BE2C (cell line): ENCODE results near the gene CDC123.

Source experiments
- DNase-seq: peaks from one replicate; pipeline ENCODE4 v3.0.0-alpha.2; 2020
- H3K27me3 ChIP-seq: fragments of 250-450 bp; sonication (Bioruptor Pico); 2 replicates; pipeline ENCODE4 v1.5.1; 2020; ENCODE audit warnings: mild to moderate bottlenecking
- H3K36me3 ChIP-seq: fragments of 250-450 bp; sonication (Bioruptor Pico); 2 replicates; pipeline ENCODE4 v1.5.1; 2020; ENCODE audit warnings: mild to moderate bottlenecking
- H3K4me1 ChIP-seq: fragments of 250-450 bp; sonication (Bioruptor Pico); 2 replicates; pipeline ENCODE4 v1.5.1; 2020
- H3K4me3 ChIP-seq: 2 replicates; pipeline ENCODE4 v1.5.1; 2011; ENCODE audit warnings: low read depth, low read length
- H3K9me3 ChIP-seq: fragments of 250-450 bp; sonication (Bioruptor Pico); 2 replicates; pipeline ENCODE4 v1.5.1; 2020
- CTCF ChIP-seq: IDR thresholded peaks from 2 replicates; pipeline ENCODE4 v1.5.1; 2012; ENCODE audit warnings: mild to moderate bottlenecking, low read depth, low read length

Gene CDC123

GRCh38 chr10:12177642-12178041, 18.3 kb upstream of the CDC123 start:
- Histone ChIP-seq H3K4me3 (no peak overlapping the region), H3K27me3 (no peaks in the 10 kb centered on the region), H3K9me3 (no peaks in the 10 kb centered on the region), H3K4me1 (no peaks in the 10 kb centered on the region), H3K36me3 (peaks cover 42% of the 10 kb centered on the region)
- no peak for DNase-seq
- no peak for TF ChIP-seq CTCF

- TF ChIP-seq CTCF, result no peak
- DNase-seq, result no peak
- no peaks in the 10 kb centered on the region for H3K27me3 ChIP-seq
- H3K4me3 ChIP-seq, result no peak overlapping the region
- H3K9me3 ChIP-seq, result no peaks in the 10 kb centered on the region
- H3K36me3 ChIP-seq, result peaks cover 40% of the 10 kb centered on the region
- no peaks in the 10 kb centered on the region for H3K4me1 ChIP-seq
These were observed 16.3 kb upstream of the CDC123 start for GRCh38 chr10:12179606-12180170.

- H3K36me3 ChIP-seq, result peaks cover 44% of the 10 kb centered on the region
- no peaks in the 10 kb centered on the region for H3K27me3 ChIP-seq
- TF ChIP-seq CTCF, result 0 out of 2 replicates have a peak, but pooled peaks have one; percentile 9
- no peak overlapping the region for H3K4me3 ChIP-seq
- no peaks in the 10 kb centered on the region for H3K9me3 ChIP-seq
- no peak for DNase-seq
- no peaks in the 10 kb centered on the region for H3K4me1 ChIP-seq
These were observed 15.6 kb upstream of the CDC123 start for GRCh38 chr10:12180221-12180974.

GRCh38 chr10:12181065-12181775, 14.8 kb upstream of the CDC123 start:
- DNase-seq, result no peak
- Histone ChIP-seq H3K36me3 (peaks cover 49% of the 10 kb centered on the region), H3K4me3 (no peak overlapping the region), H3K4me1 (no peaks in the 10 kb centered on the region), H3K9me3 (no peaks in the 10 kb centered on the region), H3K27me3 (no peaks in the 10 kb centered on the region)
- no peak for TF ChIP-seq CTCF

- no peaks in the 10 kb centered on the region for H3K9me3 ChIP-seq
- TF ChIP-seq CTCF, result no peak
- no peak for DNase-seq
- H3K4me3 ChIP-seq, result no peak overlapping the region
- peaks cover 37% of the 10 kb centered on the region for H3K36me3 ChIP-seq
- H3K27me3 ChIP-seq, result no peaks in the 10 kb centered on the region
- H3K4me1 ChIP-seq, result no peaks in the 10 kb centered on the region
These were observed 11.8 kb upstream of the CDC123 start for GRCh38 chr10:12184165-12184564.

GRCh38 chr10:12186323-12186722, 9.7 kb upstream of the CDC123 start:
- H3K36me3 ChIP-seq, result peaks cover 36% of the 10 kb centered on the region
- TF ChIP-seq CTCF, result no peak
- no peaks in the 10 kb centered on the region for H3K27me3 ChIP-seq
- H3K4me1 ChIP-seq, result no peaks in the 10 kb centered on the region
- no peaks in the 10 kb centered on the region for H3K9me3 ChIP-seq
- no peak for DNase-seq
- H3K4me3 ChIP-seq, result no peak overlapping the region
